Daoy (cell line): ENCODE results near the gene ATL3. TPM values are rescaled to one million over a fixed set of nuclear protein-coding genes. Genes with fewer than 3 reads are reported as not detected.
"Not testable (repeated sequence)": the region's sequence is repeated elsewhere in the genome, so short reads cannot be mapped to it uniquely, and the experiment has no call there.

Experiments used
- DNase-seq: peaks from one replicate; pipeline ENCODE4 v3.0.0-alpha.2; 2015; ENCODE audit warnings: low read depth
- total RNA-seq: library from RNA; depleted of rRNA; stranded (reverse); fragments of >200 nt; shearing (Covaris generic); gene quantifications from 2 replicates; pipeline ENCODE4 v1.2.3, GENCODE V29; 2014

ATL3 gene
- total RNA-seq, 1 experiment from 2014 or later = 44.4 TPM

- peak; percentile 99 for DNase-seq
Observed at GRCh38 chr11:63681321-63682065, 10.3 kb upstream of the ATL3 start, which contains the start of gene RTN3. TSS of gene RTN3 (plus strand) at chr11:63681500. CDS start at chr11:63681637, 137 bp downstream.

DNA sequence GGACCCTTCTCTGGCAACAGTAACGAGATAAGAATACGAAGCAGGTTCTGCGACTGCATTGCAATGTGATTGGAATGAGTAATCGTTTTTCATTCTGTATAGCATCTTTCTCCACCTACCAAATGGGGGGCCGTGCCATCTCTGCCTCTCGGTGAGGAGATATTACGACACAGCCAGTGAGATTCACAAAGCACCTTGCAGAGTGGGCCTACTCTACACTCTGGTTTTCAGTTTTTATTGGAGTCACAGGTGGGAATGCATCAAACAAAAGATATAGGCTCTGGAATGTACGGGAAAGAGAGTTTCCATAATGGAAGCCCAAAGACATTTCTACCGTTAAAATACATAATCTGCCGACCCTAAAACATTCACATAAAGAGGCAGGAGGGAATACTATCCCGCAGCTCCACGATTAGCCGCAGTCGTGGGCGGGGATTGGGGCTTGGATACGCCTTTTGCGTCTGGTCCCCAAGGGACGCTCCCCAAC lies 9.7 kb upstream of the ATL3 start:
- DNase-seq = peak; percentile 34

DNA sequence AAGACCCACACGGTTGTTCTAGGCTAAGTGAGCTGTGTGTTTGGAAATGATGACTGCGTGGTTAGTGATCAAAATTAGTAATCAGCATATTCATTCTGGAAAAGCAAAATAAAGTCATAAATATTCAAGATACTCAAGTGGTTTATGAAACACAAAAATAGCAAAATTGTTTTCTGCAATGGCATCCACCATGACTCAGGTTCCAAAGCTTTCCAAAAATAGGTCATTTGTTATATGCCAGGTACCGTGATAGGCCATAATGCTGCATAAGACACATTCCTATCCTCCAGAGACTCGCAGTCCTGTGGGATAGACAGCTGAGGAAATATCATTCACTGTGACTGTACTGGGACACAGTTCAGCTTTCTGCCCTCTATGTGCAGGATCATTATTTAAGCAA lies 2.4 kb upstream of the ATL3 start:
- DNase-seq = no peak

GRCh38 chr11:63672936-63673539 lies 1.9 kb upstream of the ATL3 start:
- DNase-seq = no peak

DNA sequence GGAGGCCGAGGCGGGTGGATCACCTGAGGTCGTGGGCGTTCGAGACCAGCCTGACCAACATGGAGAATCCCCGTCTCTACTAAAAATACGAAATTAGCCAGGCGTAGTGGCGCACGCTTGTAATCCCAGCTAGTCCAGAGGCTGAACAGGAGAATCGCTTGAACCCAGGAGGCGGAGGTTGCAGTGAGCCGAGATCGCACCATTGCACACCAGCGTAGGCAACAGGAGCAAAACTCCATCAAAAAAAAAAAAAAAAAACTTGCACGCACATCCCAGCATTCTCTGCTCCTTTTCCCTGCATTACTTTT lies 934 bp upstream of the ATL3 start:
- DNase-seq = no peak

- DNase-seq = peak; percentile 61
Observed at GRCh38 chr11:63670433-63671321, 499 bp downstream of the ATL3 start.

DNA sequence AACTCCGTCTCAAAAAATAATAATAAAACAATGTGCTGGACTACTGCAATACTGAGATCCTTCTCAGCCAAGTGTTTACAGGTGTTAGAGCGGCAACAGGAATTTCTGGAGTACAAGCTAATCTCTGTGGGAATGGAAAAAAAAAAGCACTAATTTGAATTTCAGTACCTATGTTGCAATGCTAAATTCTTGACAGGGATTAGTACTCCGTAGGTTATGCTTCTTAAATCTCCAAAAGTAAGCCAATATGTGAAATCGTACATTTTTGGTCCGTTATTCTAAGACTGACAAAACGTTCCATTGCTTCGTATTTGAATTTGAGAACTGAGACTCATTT lies 1.1 kb downstream of the ATL3 start:
- DNase-seq = no peak

- peak; percentile 71 for DNase-seq
Observed at GRCh38 chr11:63667995-63668795, 3.0 kb downstream of the ATL3 start.

- DNase-seq = no peak
Observed at GRCh38 chr11:63666874-63667273, 4.3 kb downstream of the ATL3 start.

GRCh38 chr11:63663809-63664208 lies 7.4 kb downstream of the ATL3 start:
- peak; percentile 77 for DNase-seq

GRCh38 chr11:63660972-63661371 lies 10.2 kb downstream of the ATL3 start:
- DNase-seq = no peak

DNA sequence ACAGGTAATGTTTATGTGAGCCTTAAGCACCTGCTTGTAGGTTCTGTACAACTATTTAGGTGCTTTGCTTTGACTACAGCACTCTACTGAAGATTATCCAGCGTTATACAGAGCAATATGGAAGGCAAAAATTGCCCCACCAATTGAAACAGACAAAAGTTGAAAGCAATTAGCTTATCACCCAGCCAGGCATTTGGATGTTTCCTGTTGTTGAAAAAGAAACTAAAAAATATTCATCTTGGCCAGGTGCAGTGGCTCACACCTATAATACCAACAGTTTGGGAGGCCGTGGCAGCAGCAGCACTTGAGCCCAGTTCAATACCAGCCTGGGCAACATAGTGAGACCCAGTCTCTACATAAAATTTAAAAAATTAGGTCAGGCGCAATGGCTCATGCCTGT lies 18.5 kb downstream of the ATL3 start:
- no peak for DNase-seq

DNA sequence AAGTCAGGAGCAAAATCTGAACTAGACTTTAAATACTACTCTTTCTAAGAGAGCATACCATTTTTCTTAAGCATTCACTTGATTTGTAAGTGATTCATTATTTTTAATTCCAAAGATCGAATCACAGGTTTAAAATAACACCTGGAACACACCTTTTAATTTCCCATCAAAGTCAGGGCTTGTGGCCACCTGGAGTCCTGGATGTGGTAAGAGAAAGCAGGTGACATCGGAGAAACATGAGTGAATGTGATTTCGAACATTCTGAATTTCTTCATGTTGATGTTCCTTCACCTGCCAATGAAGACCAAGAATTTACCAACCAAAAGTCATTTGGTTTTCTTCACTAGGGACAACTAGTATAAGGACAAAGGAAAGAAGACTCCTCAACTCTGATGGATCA lies 28.0 kb downstream of the ATL3 start:
- no peak for DNase-seq

DNA sequence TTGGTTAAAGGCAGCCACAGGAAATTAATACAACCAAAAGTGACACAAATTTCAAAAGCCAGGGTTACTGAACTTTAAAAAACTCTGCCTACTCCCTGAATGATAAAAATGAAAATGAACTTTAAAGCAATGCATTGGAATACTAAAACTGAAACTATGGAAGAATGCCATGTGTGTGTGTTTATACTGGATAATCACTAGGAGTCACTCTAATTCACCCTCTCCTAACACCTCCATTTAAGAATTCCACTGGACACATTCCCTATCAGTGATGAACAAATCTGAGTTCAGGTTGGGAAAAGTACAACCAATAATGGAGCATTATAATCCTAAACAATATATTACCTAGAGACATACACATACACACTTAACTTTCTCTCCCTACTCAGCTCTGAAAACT lies 29.4 kb downstream of the ATL3 start:
- no peak for DNase-seq

DNA sequence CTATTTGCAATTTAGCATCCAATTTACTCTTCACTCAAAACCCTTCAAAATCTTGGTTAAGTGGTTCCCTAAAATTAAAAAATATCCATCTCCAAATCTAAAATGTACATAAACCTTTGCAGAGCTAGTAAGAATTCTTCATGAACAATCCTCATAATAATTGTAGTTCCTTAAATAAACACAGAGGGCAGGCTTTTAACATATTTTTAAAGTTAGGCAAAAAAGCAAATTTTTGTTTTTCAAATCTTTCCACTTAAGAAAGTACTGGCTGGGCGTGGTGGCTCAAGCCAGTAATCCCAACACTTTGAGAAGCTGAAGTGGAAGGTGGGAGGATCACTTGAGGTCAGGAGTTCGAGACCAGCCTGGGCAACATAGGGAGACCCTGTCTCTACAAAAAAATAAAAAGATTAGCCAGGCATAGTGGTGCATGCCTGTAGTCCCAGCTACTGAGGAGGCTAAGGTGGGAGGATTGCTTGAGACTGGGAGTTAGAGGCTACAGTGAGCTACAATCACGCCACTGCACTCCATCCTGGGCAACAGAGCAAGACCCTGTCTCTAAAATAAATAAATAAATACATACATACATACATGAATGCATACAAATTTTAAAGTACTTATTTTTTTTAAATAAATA lies 31.9 kb downstream of the ATL3 start:
- no peak for DNase-seq

- DNase-seq = not testable (repeated sequence)
Observed at GRCh38 chr11:63638436-63638835, 32.7 kb downstream of the ATL3 start.

GRCh38 chr11:63635762-63636465 lies 35.3 kb downstream of the ATL3 start:
- DNase-seq = peak; percentile 63

DNA sequence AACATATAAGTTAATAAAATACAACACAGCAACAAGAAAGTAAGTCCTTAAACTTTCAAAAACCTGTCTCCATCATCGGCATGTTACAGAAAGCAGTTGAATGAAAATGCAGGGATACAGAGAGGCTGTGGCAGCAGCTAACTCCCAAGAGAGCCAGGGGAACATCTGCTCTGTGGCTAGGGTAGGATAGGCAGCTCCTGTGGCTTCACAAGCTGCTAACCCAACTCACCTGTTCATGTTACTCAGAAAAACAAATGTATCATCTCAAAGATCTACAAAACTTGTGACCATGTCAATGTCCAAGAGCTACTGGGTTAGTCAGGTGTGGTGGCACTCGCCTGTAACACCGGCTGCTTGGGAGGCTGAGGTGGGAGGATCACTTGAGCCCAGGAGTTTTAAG lies 41.8 kb downstream of the ATL3 start:
- DNase-seq = no peak

GRCh38 chr11:63623513-63624140 lies 47.5 kb downstream of the ATL3 start:
- no peak for DNase-seq

DNA sequence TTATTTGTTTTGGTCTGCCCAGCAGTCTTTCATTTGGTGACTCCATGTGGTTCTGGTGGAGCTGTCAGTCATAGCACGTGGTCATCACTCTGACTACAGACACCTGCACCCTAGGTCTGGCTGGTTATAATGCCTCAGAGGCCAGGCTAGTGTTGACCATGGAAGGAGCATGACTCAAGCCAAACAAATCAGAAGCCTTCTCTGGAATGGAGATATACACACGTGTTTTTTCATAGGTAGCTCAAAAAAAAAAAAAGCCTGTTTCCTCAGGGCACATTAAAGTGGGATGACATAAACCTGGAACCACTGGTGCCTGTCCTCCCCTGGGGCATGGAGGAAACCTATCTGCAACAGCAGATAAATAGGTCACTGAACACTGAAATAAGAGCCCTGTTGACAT lies 48.9 kb downstream of the ATL3 start:
- no peak for DNase-seq
